MM.1S (cell line): Measurements from ENCODE around the gene SLC9B2.
A peak's percentile ranks its signal among the peaks of the same experiment; 100 is the strongest.

Experiments
- DNase-seq: peaks from one replicate; pipeline ENCODE4 v3.0.0-alpha.2; 2015
- H2AFZ ChIP-seq: fragments of 300-600 bp; sonication (generic); 2 replicates; pipeline ENCODE4 v1.6.0; 2016; ENCODE audit warnings: antibody characterized with exemption, low read length
- H3F3A ChIP-seq: fragments of 300-600 bp; sonication (generic); 2 replicates; pipeline ENCODE4 v1.6.1; 2016; ENCODE audit warnings: mild to moderate bottlenecking, antibody characterized with exemption, low read length, moderate library complexity, mixed read lengths; ENCODE audit not compliant: insufficient read depth
- H3K27ac ChIP-seq: fragments of 300-600 bp; sonication (generic); 2 replicates; pipeline ENCODE4 v1.5.1; 2016; ENCODE audit warnings: mild to moderate bottlenecking, low read length
- H3K27me3 ChIP-seq: fragments of 300-600 bp; sonication (generic); replicated peaks from 2 replicates; pipeline ENCODE4 v1.6.0; 2016; ENCODE audit warnings: low read length; ENCODE audit not compliant: insufficient read depth
- H3K36me3 ChIP-seq: fragments of 300-600 bp; sonication (generic); replicated peaks from 2 replicates; pipeline ENCODE4 v1.6.1; 2016; ENCODE audit warnings: mild to moderate bottlenecking, low read length, mixed read lengths; ENCODE audit not compliant: insufficient read depth
- H3K4me1 ChIP-seq: fragments of 300-600 bp; sonication (generic); 2 replicates; pipeline ENCODE4 v1.6.1; 2016; ENCODE audit warnings: low read length, mixed read lengths
- H3K4me2 ChIP-seq: fragments of 300-600 bp; sonication (generic); 2 replicates; pipeline ENCODE4 v1.6.0; 2016; ENCODE audit warnings: low read depth, low read length
- H3K4me3 ChIP-seq: fragments of 300-600 bp; sonication (generic); 2 replicates; pipeline ENCODE4 v1.5.1; 2016; ENCODE audit warnings: low read length, mixed read lengths
- H3K79me2 ChIP-seq: fragments of 300-600 bp; sonication (generic); 2 replicates; pipeline ENCODE4 v1.6.1; 2016; ENCODE audit warnings: mixed run types, low read length, mixed read lengths
- H3K9ac ChIP-seq: fragments of 300-600 bp; sonication (generic); 2 replicates; pipeline ENCODE4 v1.6.1; 2016; ENCODE audit warnings: low read length, mixed read lengths
- H3K9me2 ChIP-seq: fragments of 300-600 bp; sonication (generic); replicated peaks from 2 replicates; pipeline ENCODE4 v1.6.1; 2016; ENCODE audit warnings: mild to moderate bottlenecking, low read length, mixed read lengths; ENCODE audit not compliant: insufficient read depth
- H3K9me3 ChIP-seq: fragments of 300-600 bp; sonication (generic); replicated peaks from 2 replicates; pipeline ENCODE4 v1.6.1; 2016; ENCODE audit warnings: mild to moderate bottlenecking, low read length, mixed read lengths; ENCODE audit not compliant: insufficient read depth
- H4K20me1 ChIP-seq: fragments of 300-600 bp; sonication (generic); 2 replicates; pipeline ENCODE4 v1.6.1; 2016; ENCODE audit warnings: mild to moderate bottlenecking, low read length, moderate library complexity, mixed read lengths; ENCODE audit not compliant: insufficient read depth
- EZH2 ChIP-seq: fragments of 300-600 bp; sonication (generic); optimal IDR thresholded peaks from 2 replicates; pipeline ENCODE3; 2017; ENCODE audit warnings: low read depth, mild to moderate bottlenecking, antibody characterized with exemption, low read length, mixed read lengths
- EZH2phosphoT487 ChIP-seq: fragments of 300-600 bp; sonication (generic); IDR thresholded peaks from 2 replicates; pipeline ENCODE4 v1.6.1; 2018; ENCODE audit warnings: antibody characterized with exemption, low read length
- TF ChIP-seq, protein P1 (sequence below): fragments of 300-600 bp; sonication (generic); IDR thresholded peaks from 2 replicates; pipeline ENCODE4 v1.5.1; 2016; ENCODE audit warnings: antibody characterized with exemption, low read length, mixed read lengths

The SLC9B2 gene

DNA sequence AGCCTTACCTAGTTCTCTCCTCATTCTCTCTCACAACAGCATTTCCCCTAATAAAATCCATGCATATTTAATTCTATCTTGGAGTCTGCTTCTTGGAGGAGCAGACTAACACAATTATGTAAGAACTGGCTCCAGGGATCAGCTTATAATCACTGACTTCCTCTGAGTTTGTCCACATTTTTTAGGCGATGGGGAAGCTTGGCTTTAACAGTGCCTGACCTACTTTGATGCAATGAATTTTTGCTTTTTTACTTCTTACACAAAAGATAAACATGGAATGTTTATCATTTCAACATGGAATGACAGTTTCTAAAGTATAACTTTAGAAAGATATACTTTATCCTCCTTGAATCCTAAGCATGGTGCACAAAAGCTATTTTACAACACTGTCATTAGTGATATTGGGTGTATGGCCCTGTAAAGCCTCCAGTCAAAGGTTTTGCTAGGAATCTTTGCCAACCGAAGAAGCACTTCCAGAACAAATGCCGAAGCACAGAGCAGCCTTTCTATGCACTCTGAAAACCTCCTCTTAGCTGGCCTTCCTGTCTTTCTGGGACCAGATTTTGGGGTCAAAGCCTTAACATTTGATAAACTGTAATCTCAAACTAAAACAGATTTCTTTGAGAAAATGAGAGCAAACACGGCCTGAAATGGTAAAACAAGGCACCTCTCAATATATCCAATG lies 22.3 kb upstream of the SLC9B2 start:
- no peaks in the 10 kb centered on the region for H3K27me3 ChIP-seq
- no peaks in the 10 kb centered on the region for H3K9me3 ChIP-seq
- no peaks in the 10 kb centered on the region for H3K9me2 ChIP-seq
- TF ChIP-seq, protein P1, sequence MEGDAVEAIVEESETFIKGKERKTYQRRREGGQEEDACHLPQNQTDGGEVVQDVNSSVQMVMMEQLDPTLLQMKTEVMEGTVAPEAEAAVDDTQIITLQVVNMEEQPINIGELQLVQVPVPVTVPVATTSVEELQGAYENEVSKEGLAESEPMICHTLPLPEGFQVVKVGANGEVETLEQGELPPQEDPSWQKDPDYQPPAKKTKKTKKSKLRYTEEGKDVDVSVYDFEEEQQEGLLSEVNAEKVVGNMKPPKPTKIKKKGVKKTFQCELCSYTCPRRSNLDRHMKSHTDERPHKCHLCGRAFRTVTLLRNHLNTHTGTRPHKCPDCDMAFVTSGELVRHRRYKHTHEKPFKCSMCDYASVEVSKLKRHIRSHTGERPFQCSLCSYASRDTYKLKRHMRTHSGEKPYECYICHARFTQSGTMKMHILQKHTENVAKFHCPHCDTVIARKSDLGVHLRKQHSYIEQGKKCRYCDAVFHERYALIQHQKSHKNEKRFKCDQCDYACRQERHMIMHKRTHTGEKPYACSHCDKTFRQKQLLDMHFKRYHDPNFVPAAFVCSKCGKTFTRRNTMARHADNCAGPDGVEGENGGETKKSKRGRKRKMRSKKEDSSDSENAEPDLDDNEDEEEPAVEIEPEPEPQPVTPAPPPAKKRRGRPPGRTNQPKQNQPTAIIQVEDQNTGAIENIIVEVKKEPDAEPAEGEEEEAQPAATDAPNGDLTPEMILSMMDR: no peak
- TF ChIP-seq EZH2 (no peak), EZH2phosphoT487 (no peak)
- no peaks in the 10 kb centered on the region for H4K20me1 ChIP-seq
- peak overlapping the region; percentile 84 for H2AFZ ChIP-seq
- H3K36me3 ChIP-seq: no peaks in the 10 kb centered on the region
- H3F3A ChIP-seq: no peaks in the 10 kb centered on the region
- H3K4me2 ChIP-seq: peak overlapping the region; percentile 72
- no peak overlapping the region for H3K27ac ChIP-seq
- H3K9ac ChIP-seq: peak overlapping the region; percentile 44; the same call in 1 of the 2 replicates
- no peaks in the 10 kb centered on the region; the same call in 1 of the 2 replicates for H3K4me1 ChIP-seq
- DNase-seq: no peak
- H3K79me2 ChIP-seq: no peaks in the 10 kb centered on the region
- peak overlapping the region; percentile 43 for H3K4me3 ChIP-seq

DNA sequence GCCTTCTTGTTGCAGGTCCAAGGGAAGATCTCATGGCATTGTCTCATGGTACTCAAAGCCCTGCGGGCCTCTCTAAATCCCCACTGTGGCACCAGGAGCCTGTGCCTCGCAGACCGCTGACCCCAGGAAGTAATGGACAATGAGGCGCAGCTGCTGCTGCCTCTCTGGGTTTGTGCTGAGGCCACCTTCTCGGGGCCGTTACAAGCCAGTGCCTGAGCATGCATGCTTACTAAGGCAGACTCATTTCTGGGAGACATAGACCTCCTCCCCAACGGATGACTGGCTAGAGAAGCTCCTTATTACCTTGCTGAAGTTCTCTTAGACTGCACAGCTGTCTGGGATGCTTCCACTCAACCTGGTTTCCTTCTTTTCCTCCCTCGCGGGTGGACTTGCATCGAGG lies 21.8 kb upstream of the SLC9B2 start:
- no peak overlapping the region for H3K4me2 ChIP-seq
- no peaks in the 10 kb centered on the region for H3K9me2 ChIP-seq
- TF ChIP-seq, protein P1: no peak
- TF ChIP-seq EZH2 (no peak), EZH2phosphoT487 (no peak)
- H3K27me3 ChIP-seq: no peaks in the 10 kb centered on the region
- H3K4me1 ChIP-seq: no peaks in the 10 kb centered on the region; the same call in 1 of the 2 replicates
- no peak overlapping the region for H3K27ac ChIP-seq
- H3K9me3 ChIP-seq: no peaks in the 10 kb centered on the region
- no peak for DNase-seq
- H3K4me3 ChIP-seq: no peak overlapping the region
- H4K20me1 ChIP-seq: no peaks in the 10 kb centered on the region
- no peaks in the 10 kb centered on the region for H3F3A ChIP-seq
- H2AFZ ChIP-seq: no peak overlapping the region
- H3K9ac ChIP-seq: no peak overlapping the region
- no peaks in the 10 kb centered on the region for H3K79me2 ChIP-seq
- no peaks in the 10 kb centered on the region for H3K36me3 ChIP-seq

DNA sequence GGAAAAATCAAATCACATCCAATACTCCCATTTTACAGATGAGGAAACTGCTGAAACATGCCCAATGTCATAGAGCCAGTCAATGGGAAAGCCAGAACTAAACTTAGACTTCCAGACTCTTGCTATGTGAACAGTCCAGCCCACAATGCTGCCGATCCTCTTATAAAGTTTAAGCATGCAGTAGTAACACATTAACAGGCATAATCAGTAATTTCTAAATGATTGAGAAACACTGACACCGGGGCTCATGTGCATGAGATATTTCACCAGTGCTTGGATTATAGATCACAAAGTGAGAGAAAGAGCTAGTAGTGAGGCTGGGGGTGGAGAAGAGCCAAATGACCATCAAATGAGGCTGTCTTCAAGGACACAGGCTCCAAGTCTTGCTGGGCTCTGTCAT lies 20.6 kb upstream of the SLC9B2 start:
- Histone ChIP-seq H3K36me3 (no peaks in the 10 kb centered on the region), H4K20me1 (no peaks in the 10 kb centered on the region), H2AFZ (no peak overlapping the region), H3K9me2 (no peaks in the 10 kb centered on the region), H3K9ac (no peak overlapping the region), H3K79me2 (no peaks in the 10 kb centered on the region), H3F3A (no peaks in the 10 kb centered on the region), H3K4me3 (no peak overlapping the region), H3K27me3 (no peaks in the 10 kb centered on the region), H3K27ac (no peak overlapping the region), H3K9me3 (no peaks in the 10 kb centered on the region), H3K4me1 (peaks cover 1% of the 10 kb centered on the region), H3K4me2 (no peak overlapping the region)
- no peak for TF ChIP-seq EZH2phosphoT487
- no peak for TF ChIP-seq EZH2
- TF ChIP-seq, protein P1: no peak
- DNase-seq: no peak
